ENCODE results near the gene UBAP2.

DNA sequence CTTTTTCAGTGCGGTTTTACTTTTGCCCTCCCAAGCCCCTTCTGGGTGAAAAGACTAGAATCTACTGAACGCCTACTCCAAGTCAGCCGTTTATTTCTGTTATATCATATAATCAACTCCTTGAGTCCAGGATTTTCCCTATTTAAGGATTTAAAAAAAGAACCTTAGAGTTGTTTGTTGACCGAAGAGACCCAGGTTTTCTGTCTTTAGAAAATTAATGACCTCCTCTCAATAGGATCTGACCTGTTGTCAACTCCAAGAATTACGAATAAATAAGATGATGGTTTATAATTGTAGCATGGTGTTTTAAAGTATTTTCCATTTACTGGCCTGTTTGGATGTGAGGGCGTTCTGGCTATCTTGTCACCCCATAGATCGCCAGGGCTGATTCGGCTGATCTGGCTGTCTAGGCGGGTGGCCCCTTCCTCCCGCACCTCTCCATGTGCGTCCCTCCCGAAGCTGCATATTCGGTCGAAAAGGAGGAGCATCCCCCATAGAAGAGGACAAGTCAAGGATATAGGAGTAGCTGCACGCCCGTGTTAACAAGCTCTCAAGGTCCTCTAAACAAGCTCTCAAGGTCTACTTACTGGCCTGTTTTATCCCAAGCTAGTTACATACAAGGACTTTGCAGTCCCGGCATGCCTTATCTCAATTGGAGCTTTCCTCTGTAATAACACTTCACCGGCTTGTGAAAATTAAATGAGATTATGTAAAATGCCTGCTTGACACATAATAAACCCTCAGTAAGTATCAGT, 1.1 kb upstream of the UBAP2 start:
- TF ChIP-seq, protein P1, sequence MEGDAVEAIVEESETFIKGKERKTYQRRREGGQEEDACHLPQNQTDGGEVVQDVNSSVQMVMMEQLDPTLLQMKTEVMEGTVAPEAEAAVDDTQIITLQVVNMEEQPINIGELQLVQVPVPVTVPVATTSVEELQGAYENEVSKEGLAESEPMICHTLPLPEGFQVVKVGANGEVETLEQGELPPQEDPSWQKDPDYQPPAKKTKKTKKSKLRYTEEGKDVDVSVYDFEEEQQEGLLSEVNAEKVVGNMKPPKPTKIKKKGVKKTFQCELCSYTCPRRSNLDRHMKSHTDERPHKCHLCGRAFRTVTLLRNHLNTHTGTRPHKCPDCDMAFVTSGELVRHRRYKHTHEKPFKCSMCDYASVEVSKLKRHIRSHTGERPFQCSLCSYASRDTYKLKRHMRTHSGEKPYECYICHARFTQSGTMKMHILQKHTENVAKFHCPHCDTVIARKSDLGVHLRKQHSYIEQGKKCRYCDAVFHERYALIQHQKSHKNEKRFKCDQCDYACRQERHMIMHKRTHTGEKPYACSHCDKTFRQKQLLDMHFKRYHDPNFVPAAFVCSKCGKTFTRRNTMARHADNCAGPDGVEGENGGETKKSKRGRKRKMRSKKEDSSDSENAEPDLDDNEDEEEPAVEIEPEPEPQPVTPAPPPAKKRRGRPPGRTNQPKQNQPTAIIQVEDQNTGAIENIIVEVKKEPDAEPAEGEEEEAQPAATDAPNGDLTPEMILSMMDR (IDR thresholded peaks at IDR 0.05) = no peak
- no peak for TF ChIP-seq EP300 (IDR thresholded peaks at IDR 0.05)

Data from ovary (tissue), 3 donors.